Karpas-422 (cell line): ENCODE data around the gene EIF4B. TPM values are rescaled to one million over a fixed set of nuclear protein-coding genes. Genes with fewer than 3 reads are reported as not detected.
"Not testable (repeated sequence)": the region's sequence is repeated elsewhere in the genome, so short reads cannot be mapped to it uniquely, and the experiment has no call there.

ENCODE experiments used
- DNase-seq: peaks from one replicate; pipeline ENCODE4 v3.0.0-alpha.2; 2015
- H2AFZ ChIP-seq: fragments of 200-600 bp; sonication (generic); 2 replicates; pipeline ENCODE4 v1.6.1; 2014; ENCODE audit warnings: antibody characterized with exemption, low read length, mixed read lengths
- H3K27ac ChIP-seq: fragments of 200-600 bp; sonication (generic); 2 replicates; pipeline ENCODE4 v1.5.1; 2014; ENCODE audit warnings: mild to moderate bottlenecking, low read length, moderate library complexity
- H3K27me3 ChIP-seq: fragments of 200-600 bp; sonication (generic); 2 replicates; pipeline ENCODE4 v1.6.1; 2014; ENCODE audit warnings: low read length, mixed read lengths
- H3K36me3 ChIP-seq: fragments of 200-600 bp; sonication (generic); 2 replicates; pipeline ENCODE4 v1.6.1; 2014; ENCODE audit warnings: low read length, mixed read lengths; ENCODE audit not compliant: insufficient read depth
- H3K4me1 ChIP-seq: fragments of 200-600 bp; sonication (generic); 2 replicates; pipeline ENCODE4 v1.6.1; 2014; ENCODE audit warnings: mild to moderate bottlenecking, low read length, mixed read lengths
- H3K4me2 ChIP-seq: fragments of 200-600 bp; sonication (generic); 2 replicates; pipeline ENCODE4 v1.6.1; 2014; ENCODE audit warnings: low read length, low read depth, mild to moderate bottlenecking; ENCODE audit not compliant: poor library complexity, severe bottlenecking
- H3K4me3 ChIP-seq: fragments of 200-600 bp; sonication (generic); 2 replicates; pipeline ENCODE4 v1.5.1; 2014; ENCODE audit warnings: mild to moderate bottlenecking, antibody characterized with exemption, low read length, mixed read lengths
- H3K79me2 ChIP-seq: fragments of 200-600 bp; sonication (generic); 2 replicates; pipeline ENCODE4 v1.6.1; 2014; ENCODE audit warnings: mild to moderate bottlenecking, low read length, mixed read lengths
- H3K9ac ChIP-seq: fragments of 200-600 bp; sonication (generic); 2 replicates; pipeline ENCODE4 v1.6.0; 2014; ENCODE audit warnings: low read length
- H3K9me2 ChIP-seq: fragments of 200-600 bp; sonication (generic), shearing (Covaris generic); replicated peaks from 2 replicates; pipeline ENCODE4 v1.6.0; 2014; ENCODE audit warnings: mild to moderate bottlenecking, low read length, moderate library complexity; ENCODE audit not compliant: insufficient read depth
- H3K9me3 ChIP-seq: fragments of 300-700, 200-600 bp; sonication (generic); 2 replicates; pipeline ENCODE4 v1.6.1; 2014; ENCODE audit warnings: low read length, mixed read lengths
- H4K20me1 ChIP-seq: fragments of 200-600 bp; sonication (generic); 2 replicates; pipeline ENCODE4 v1.6.1; 2014; ENCODE audit warnings: mild to moderate bottlenecking, antibody characterized with exemption, low read length, low read depth; ENCODE audit not compliant: insufficient read depth
- total RNA-seq: library from RNA; depleted of rRNA; stranded (reverse); fragments of >200 nt; shearing (Covaris generic); gene quantifications from 2 replicates; pipeline ENCODE4 v1.2.3, GENCODE V29; 2014; ENCODE audit warnings: low replicate concordance

EIF4B gene
- total RNA-seq, 1 experiment from 2014 or later: 549 TPM

GRCh38 chr12:53031616-53032015 lies 25.4 kb downstream of the EIF4B start:
- Histone ChIP-seq H2AFZ (no peak overlapping the region), H3K79me2 (peaks cover 14% of the 10 kb centered on the region; the same call in 1 of the 2 replicates)

GRCh38 chr12:53033832-53034231 lies 27.6 kb downstream of the EIF4B start:
- not testable (repeated sequence) for H3K27ac ChIP-seq, H3K9me2 ChIP-seq, H3K4me2 ChIP-seq, H3K4me3 ChIP-seq, H3K4me1 ChIP-seq, H3K9ac ChIP-seq, H3K27me3 ChIP-seq, H3K79me2 ChIP-seq, H3K9me3 ChIP-seq, DNase-seq, H2AFZ ChIP-seq
- peaks cover 58% of the 10 kb centered on the region for H3K36me3 ChIP-seq
- H4K20me1 ChIP-seq: peaks cover 22% of the 10 kb centered on the region

More at GRCh38 chr12:53031616-53032015, 25.4 kb downstream of the EIF4B start:
- Histone ChIP-seq H3K4me2 (no peak overlapping the region), H3K36me3 (peaks cover 49% of the 10 kb centered on the region), H3K9me3 (no peaks in the 10 kb centered on the region), H4K20me1 (peaks cover 17% of the 10 kb centered on the region; the same call in 1 of the 2 replicates), H3K4me3 (no peak overlapping the region), H3K4me1 (no peaks in the 10 kb centered on the region), H3K9me2 (no peaks in the 10 kb centered on the region), H3K27ac (no peak overlapping the region), H3K27me3 (no peaks in the 10 kb centered on the region), H3K9ac (no peak overlapping the region)
- no peak for DNase-seq

GRCh38 chr12:53034459-53034858 lies 28.2 kb downstream of the EIF4B start:
- no peak for DNase-seq
- no peak overlapping the region for H3K9ac ChIP-seq

GRCh38 chr12:53036802-53037201 lies 30.5 kb downstream of the EIF4B start:
- peaks cover 19% of the 10 kb centered on the region for H4K20me1 ChIP-seq
- no peak overlapping the region for H2AFZ ChIP-seq
- no peak overlapping the region for H3K9ac ChIP-seq
- peaks cover 53% of the 10 kb centered on the region for H3K36me3 ChIP-seq
- H3K79me2 ChIP-seq: peaks cover 2% of the 10 kb centered on the region; the same call in 1 of the 2 replicates
- H3K4me3 ChIP-seq: no peak overlapping the region
- no peak overlapping the region for H3K27ac ChIP-seq
- H3K9me3 ChIP-seq: no peaks in the 10 kb centered on the region
- no peaks in the 10 kb centered on the region for H3K4me1 ChIP-seq
- H3K9me2 ChIP-seq: no peaks in the 10 kb centered on the region
- no peak for DNase-seq
- H3K4me2 ChIP-seq: no peak overlapping the region
- H3K27me3 ChIP-seq: no peaks in the 10 kb centered on the region

More at GRCh38 chr12:53034459-53034858, 28.2 kb downstream of the EIF4B start:
- H3K9me2 ChIP-seq: no peaks in the 10 kb centered on the region
- H3K4me3 ChIP-seq: no peak overlapping the region
- H4K20me1 ChIP-seq: peaks cover 26% of the 10 kb centered on the region
- H3K4me2 ChIP-seq: no peak overlapping the region
- H3K27me3 ChIP-seq: no peaks in the 10 kb centered on the region
- no peak overlapping the region for H3K27ac ChIP-seq
- H3K9me3 ChIP-seq: no peaks in the 10 kb centered on the region
- H2AFZ ChIP-seq: no peak overlapping the region
- peaks cover 64% of the 10 kb centered on the region for H3K36me3 ChIP-seq
- H3K4me1 ChIP-seq: no peaks in the 10 kb centered on the region
- peaks cover 9% of the 10 kb centered on the region; the same call in 1 of the 2 replicates for H3K79me2 ChIP-seq

- no peak overlapping the region for H3K9ac ChIP-seq
- H4K20me1 ChIP-seq: peaks cover 11% of the 10 kb centered on the region
- H3K36me3 ChIP-seq: peaks cover 33% of the 10 kb centered on the region
- H3K79me2 ChIP-seq: no peaks in the 10 kb centered on the region
- no peaks in the 10 kb centered on the region for H3K9me2 ChIP-seq
- H2AFZ ChIP-seq: no peak overlapping the region
- H3K27me3 ChIP-seq: no peaks in the 10 kb centered on the region
- DNase-seq: no peak
- no peaks in the 10 kb centered on the region for H3K4me1 ChIP-seq
- no peak overlapping the region for H3K27ac ChIP-seq
- no peak overlapping the region for H3K4me2 ChIP-seq
- no peaks in the 10 kb centered on the region for H3K9me3 ChIP-seq
- H3K4me3 ChIP-seq: no peak overlapping the region
Measured at GRCh38 chr12:53039851-53040250, 33.6 kb downstream of the EIF4B start.

- Histone ChIP-seq H3K9me2 (no peaks in the 10 kb centered on the region), H4K20me1 (peaks cover 6% of the 10 kb centered on the region; the same call in 1 of the 2 replicates), H3K9me3 (no peaks in the 10 kb centered on the region), H3K36me3 (peaks cover 18% of the 10 kb centered on the region), H3K4me2 (no peak overlapping the region), H3K4me3 (no peak overlapping the region), H3K27me3 (no peaks in the 10 kb centered on the region), H3K9ac (no peak overlapping the region), H2AFZ (no peak overlapping the region), H3K27ac (no peak overlapping the region), H3K4me1 (peaks cover 9% of the 10 kb centered on the region), H3K79me2 (no peaks in the 10 kb centered on the region)
- DNase-seq: no peak
Measured at GRCh38 chr12:53042607-53043454, 36.6 kb downstream of the EIF4B start.

- no peaks in the 10 kb centered on the region for H3K79me2 ChIP-seq
- H4K20me1 ChIP-seq: peaks cover 11% of the 10 kb centered on the region; the same call in 1 of the 2 replicates
- H3K9me3 ChIP-seq: no peaks in the 10 kb centered on the region
- peak; percentile 56 for DNase-seq
- H3K9ac ChIP-seq: no peak overlapping the region
- H2AFZ ChIP-seq: no peak overlapping the region
- no peak overlapping the region for H3K4me2 ChIP-seq
- H3K27me3 ChIP-seq: no peaks in the 10 kb centered on the region
- no peaks in the 10 kb centered on the region for H3K9me2 ChIP-seq
- H3K4me1 ChIP-seq: peaks cover 21% of the 10 kb centered on the region
- H3K4me3 ChIP-seq: no peak overlapping the region
- H3K27ac ChIP-seq: no peak overlapping the region
- H3K36me3 ChIP-seq: peaks cover 9% of the 10 kb centered on the region; the same call in 1 of the 2 replicates
Measured at GRCh38 chr12:53044052-53044581, 37.9 kb downstream of the EIF4B start.

GRCh38 chr12:53044896-53045695 lies 38.8 kb downstream of the EIF4B start:
- Histone ChIP-seq H3K9ac (no peak overlapping the region), H4K20me1 (peaks cover 9% of the 10 kb centered on the region; the same call in 1 of the 2 replicates), H3K9me2 (no peaks in the 10 kb centered on the region), H3K27me3 (no peaks in the 10 kb centered on the region), H3K27ac (no peak overlapping the region), H3K4me3 (no peak overlapping the region), H3K9me3 (no peaks in the 10 kb centered on the region), H3K36me3 (no peaks in the 10 kb centered on the region), H3K4me1 (peaks cover 21% of the 10 kb centered on the region), H2AFZ (no peak overlapping the region), H3K4me2 (no peak overlapping the region), H3K79me2 (no peaks in the 10 kb centered on the region)
- no peak for DNase-seq
